Activated T-cell treated with anti-CD3 and anti-CD28 coated beads for 48 hours (primary cell): ENCODE data around the gene PITX3.
"Not testable (repeated sequence)": the region's sequence is repeated elsewhere in the genome, so short reads cannot be mapped to it uniquely, and the experiment has no call there.

ENCODE experiments used
- DNase-seq: peaks from one replicate; pipeline ENCODE4 v3.0.0-alpha.2; 2020; ENCODE audit warnings: low read depth

PITX3 gene

DNA sequence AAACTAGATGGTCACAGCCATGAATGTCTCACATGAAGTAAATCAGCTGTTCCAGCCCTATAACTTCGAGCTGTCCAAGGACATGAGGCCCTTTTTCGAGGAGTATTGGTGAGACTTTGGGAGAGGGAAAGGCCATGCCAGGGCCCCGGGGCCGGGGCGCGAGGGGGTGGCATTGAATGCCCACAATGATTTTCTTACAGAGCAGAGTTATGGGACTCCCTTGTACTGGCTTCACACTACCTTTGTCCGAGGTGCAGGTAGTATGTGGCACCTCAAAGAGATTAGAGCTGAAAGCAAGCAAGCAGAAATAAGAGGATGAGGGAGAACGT is 14.8 kb downstream of the PITX3 start:
- DNase-seq: no peak

DNA sequence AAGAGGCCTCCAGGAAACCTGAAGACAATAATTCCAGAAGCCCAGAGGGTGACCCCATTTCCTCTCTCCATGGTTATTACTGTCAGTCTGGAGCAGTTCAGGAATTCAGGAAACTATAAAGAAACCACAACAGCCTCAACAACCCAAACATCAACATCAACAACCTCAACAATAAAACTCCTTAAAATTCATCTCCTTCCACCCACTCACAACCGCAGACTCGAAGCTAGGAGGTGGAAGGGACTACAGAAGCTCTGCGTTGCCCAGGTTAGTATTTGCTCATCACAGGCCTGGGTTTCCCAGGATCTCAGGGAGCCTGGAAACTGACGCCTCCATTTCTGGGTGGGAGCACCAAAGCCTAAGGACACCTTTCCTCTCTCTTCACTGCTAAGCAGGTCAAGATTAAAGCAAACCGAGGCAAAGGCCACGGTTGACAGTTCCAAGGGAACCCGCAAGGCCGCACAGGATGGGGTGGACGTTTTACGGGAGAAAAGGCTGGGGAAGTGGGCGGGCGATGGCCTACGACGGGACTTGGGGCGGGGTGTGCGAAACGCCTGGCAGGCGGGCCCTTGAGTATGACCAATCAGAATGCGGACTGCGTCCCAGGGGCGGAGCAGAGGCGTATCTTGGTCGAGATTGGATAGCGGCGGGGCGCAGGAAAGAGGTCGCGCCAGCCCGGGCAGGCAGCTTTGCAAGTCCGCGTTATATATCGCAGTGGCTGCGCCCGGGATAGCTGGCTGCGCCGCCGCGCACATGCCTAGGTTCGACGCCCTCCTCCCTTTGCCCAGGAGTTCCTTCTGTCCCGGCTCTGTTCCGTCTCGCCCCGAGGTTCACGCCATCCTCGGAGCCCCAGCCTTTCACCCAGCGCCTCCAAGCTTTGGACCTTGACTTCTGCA is 15.4 kb downstream of the PITX3 start, which contains the start of gene ELOVL3:
Gene ELOVL3 (plus strand): TSS at position 654 of the 896 bp plus-strand sequence. CDS start 250 bp downstream, outside the sequence.
- DNase-seq: peak; percentile 85

GRCh38 chr10:102222797-102223196 is 18.5 kb downstream of the PITX3 start:
- no peak for DNase-seq

- DNase-seq: no peak
Measured at GRCh38 chr10:102220612-102221011, 20.7 kb downstream of the PITX3 start.

GRCh38 chr10:102219370-102219769 is 21.9 kb downstream of the PITX3 start:
- DNase-seq: no peak

DNA sequence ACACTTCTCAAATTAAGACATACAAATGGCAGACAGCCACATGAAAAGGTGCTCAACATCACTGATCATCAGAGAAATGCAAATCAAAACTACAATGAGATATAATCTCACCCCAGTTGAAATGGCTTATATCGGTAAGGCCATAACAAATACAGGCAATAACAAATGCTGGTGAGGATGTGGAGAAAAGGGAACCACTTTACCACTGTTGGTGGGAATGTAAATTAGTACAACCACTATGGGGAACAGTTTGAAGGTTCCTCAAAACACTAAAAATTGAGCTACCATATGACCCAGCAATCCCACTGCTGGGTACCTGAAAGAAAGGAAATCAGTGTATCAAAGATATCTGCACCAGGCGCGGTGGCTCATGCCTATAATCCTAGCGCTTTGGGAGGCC is 27.7 kb downstream of the PITX3 start:
- not testable (repeated sequence) for DNase-seq

DNA sequence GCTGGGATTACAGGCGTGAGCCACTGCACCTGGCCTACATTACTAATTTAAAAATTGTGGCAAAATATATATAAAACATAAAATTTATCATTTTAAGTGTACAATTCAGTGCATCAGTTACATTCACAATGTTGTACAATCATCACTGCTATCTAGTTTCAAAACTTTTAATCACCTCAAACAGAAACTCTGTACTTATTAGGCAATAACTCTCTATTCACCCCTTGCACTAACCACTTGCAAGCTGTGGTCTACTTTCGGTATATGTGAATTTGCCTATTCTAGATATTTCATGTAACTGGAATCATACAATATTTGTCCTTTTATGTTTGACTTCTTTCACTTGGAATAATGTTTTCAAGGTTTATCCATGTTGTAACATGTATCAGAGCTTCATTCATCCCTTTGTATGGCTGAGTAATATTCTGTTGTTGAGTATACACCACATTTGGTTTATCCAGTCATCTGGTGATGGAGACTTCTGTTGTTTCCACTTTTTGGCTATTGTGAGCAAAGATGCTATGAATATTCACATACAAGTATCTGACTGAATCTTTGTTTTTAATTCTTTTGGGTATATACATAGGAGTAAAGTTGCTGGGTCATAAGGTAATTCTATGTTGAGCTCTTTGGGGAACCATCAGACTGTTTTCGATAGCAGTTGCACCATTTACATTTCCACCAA is 29.6 kb downstream of the PITX3 start:
- no peak for DNase-seq

DNA sequence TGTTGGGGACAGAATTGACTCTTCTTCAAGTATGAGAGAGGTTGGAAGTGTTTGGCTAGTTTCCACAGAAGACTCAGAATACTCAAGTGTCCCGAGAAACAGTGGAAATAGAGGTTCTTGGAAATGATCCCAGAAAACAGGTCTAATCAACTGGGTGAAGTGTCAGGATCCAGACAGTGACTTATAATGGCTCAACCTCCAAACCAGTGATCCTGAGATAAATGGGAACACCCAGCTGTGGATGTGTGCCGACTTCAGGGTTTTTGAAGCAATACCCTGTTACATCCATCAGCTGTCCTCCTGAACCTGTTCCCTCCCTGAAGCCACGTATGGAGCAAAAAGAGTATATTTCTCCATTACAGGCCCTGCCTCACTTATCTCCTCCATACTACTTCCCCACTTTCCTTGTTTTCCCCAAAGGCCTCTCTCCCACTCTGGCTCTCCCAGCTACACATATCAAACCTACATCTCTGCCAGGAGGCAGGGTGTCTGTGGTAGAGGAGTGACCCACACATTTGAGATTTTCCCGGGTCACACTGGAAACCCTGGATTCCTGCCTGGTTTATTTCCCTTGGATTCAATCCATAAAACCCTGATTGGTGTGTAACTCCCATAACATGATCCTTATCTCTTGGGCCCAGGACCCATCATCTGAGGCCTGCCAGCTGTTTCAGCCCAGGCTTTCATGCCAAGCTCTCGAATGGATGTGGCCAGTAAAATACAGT is 32.8 kb downstream of the PITX3 start:
- no peak for DNase-seq

GRCh38 chr10:102202386-102202785 is 38.9 kb downstream of the PITX3 start:
- no peak for DNase-seq

DNA sequence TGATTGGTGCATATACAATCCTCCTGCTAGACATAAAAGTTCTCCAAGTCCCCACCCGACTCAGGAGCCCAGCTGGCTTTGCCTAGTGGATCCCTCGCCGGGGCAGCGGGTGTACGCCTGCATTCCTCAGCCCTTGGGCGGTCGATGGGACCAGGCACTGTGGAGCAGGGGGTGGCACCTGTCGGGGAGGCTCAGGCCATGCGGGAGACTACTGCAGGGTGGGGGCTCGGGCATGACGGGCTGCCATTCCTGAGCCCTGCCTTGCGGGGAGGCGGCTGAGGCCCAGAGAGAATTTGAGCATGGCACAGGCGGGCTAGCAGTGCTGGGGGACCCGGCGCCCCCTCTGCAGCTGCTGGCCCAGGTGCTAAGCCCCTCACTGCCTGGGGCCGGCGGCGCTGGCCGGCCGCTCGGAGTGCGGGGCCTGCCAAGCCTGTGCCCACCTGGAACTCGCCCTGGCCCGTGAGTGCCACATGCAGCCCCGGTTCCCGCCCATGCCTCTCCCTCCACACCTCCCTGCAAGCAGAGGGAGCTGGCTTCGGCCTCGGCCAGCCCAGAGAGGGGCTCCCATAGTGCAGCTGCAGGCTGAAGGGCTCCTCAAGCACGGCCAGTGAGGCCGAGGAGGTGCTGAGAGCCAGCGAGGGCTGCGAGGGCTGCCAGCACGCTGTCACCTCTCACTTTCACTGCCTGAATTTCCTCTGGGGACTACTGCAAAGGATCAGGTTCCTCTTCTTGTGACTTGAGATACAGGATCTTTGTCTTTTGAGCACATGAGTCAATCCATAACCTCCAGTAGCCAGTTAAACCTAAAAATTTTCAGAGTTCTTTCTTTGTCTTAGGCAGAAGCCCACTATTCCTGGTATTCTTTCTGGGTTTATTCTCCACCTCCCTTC is 40.3 kb downstream of the PITX3 start:
- DNase-seq: no peak

GRCh38 chr10:102198027-102198426 is 43.3 kb downstream of the PITX3 start:
- DNase-seq: no peak

DNA sequence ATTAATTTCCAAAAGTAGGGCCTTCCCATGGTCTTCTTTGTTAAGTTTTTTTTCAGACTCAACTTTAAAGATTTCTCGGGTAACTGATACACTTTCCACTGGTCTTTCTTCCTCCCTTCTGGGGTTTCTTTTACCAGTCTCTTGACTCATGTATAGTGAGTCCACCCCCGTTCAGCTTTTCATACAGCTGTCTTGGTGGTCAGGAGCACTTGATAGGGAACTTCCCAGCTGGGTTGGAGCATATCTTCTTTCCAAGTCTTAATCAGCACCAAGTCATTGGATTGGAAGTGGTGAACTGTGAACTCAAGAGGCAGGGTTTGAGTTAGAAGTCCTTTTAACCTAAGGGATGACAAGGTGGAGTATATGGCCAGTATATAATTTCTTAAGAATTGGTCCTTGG is 44.4 kb downstream of the PITX3 start:
- DNase-seq: peak; percentile 8

- DNase-seq: no peak
Measured at GRCh38 chr10:102195296-102195870, 45.9 kb downstream of the PITX3 start.

DNA sequence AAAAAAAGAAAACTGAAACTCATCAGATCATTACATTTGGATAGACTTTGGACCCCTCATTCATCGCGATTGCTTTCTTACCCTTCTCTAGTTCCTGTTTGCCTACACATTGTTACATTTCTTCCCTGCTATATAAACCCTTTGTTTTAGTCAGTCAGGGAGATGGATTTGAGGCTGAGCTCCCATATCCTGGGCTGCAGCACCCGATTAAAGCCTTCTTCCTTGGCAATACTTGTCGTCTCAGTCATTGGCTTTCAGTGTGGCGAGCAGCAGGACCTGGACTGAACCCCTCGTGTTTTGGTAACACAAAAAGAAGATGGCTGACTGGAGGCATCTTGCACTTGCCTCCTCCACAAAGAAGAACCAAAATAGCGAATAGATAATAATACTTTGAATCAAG is 49.4 kb downstream of the PITX3 start:
- no peak for DNase-seq

GRCh38 chr10:102188941-102189898 is 52.1 kb downstream of the PITX3 start:
- DNase-seq: not testable (repeated sequence)

DNA sequence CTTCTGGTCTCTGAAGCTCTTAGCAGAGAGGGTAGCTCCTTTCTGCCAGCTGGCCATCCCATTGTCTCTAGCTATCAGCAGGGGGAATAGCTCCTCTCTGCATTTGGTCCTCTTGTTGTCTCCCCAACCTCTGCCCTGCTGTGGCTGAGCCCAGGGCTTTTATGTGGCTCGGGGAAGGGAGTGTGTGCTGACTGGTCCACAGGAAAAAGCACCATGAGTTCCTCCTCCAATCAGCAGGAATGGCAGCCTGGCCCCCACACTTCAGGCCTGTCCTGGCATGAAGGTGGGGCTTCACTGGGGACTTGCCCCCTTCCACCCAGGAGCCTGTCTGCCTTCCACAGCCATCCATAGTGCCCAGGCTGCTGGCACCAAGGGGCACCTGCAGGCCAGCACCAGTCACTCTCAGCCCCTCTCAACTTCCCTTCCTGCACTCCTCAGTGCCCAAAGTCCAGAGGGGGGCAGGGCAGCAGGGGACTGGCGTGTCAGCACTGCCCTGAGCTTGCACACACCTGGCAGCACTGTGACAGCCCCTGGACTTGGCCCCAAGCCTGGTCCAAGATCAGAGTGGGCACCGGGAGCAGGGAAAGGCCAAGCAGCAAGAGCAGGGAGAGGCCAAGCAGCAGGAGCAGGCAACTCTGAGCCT is 52.9 kb downstream of the PITX3 start:
- DNase-seq: no peak

DNA sequence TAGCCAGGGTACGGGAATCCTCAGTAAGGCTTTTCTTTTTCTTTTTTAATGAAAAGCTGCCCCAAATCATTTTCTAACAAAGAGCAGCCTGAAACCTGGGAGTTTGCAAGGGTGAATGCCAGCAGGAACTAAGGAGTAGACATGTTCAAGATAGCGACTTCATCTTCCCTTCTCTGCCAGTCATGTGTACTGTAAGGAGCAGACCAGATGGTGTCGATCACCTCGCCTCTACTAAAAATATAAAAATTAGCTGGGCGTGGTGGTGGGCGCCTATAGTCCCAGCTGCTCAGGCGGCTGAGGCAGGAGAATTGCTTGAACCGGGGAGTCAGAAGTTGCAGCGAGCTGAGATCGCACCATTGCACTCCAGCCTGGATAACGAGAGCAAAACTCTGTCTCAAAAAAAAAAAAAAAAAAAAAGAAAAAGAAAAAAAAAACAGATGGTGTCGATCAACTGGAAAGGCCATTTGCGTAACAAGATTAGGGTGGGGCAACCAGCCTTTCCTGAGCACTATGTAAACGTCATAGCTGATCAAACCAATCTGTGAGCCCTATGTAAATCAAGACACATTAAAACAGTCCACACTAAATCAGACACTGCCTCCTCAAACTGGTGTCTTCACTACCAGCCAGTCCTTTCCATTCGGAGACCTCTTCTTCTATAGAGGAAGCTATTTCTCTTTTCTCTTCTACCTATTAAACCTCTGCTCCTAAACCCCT is 55.3 kb downstream of the PITX3 start:
- DNase-seq: no peak

- no peak for DNase-seq
Measured at GRCh38 chr10:102185272-102185671, 56.0 kb downstream of the PITX3 start.

DNA sequence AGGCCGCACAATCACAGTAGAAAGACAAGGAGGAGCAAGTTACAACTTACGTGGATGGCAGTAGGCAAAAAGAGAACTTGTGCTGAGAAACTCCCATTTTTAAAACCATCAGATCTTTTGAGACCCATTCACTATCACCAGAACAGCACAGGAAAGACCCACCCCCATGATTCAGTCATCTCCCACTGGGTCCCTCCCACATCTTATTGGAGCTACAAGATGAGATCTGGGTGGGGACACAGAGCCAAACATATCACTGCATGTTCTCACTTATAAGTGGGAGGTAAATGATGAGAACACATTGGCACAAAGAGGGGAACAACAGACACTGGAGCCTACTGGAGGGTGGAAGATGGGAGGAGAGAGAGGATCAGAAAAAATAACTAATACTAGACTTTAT is 56.7 kb downstream of the PITX3 start:
- no peak for DNase-seq
